Panc1 (cell line): ENCODE results near the gene PDE8B. TPM values are rescaled to one million over a fixed set of nuclear protein-coding genes. Genes with fewer than 3 reads are reported as not detected.

ENCODE experiments used
- ATAC-seq: fragments of 200-7000 bp; cut with Tn5 transposase; 2 replicates; pipeline ENCODE4 v1.9.1; 2020; ENCODE audit warnings: mild to moderate bottlenecking, moderate library complexity
- BruUV-seq: library from RNA; stranded (reverse); fragments of 400-500 nt; replicated peaks from 2 replicates; lab custom pipeline; 2021; lab: Mats Ljungman, UMichigan
- CTCF ChIA-PET: fragments of 300-600 bp; sonication (Branson Sonifier 250); formaldehyde crosslinking; loops from one replicate; lab custom pipeline; 2022; ENCODE audit warnings: antibody characterized with exemption; lab: Charles Lee
- POLR2A ChIA-PET: fragments of 300-600 bp; sonication (Branson Sonifier 250); formaldehyde crosslinking; loops from one replicate; lab custom pipeline; 2022; ENCODE audit warnings: antibody characterized with exemption; lab: Charles Lee
- DNase-seq: peaks from one replicate; pipeline ENCODE4 v3.0.0-alpha.2; 2010; ENCODE audit warnings: low read depth, low spot score
- H3K27ac ChIP-seq: 2 replicates; pipeline ENCODE4 v1.5.1; 2011; ENCODE audit warnings: mild to moderate bottlenecking, low read length, inconsistent platforms
- H3K27me3 ChIP-seq: fragments of 200-500 bp; sonication (Bioruptor generic); 2 replicates; pipeline ENCODE4 v1.6.0; 2014; ENCODE audit warnings: low read length, inconsistent platforms; ENCODE audit not compliant: control insufficient read depth, insufficient read depth
- H3K36me3 ChIP-seq: fragments of 200-500 bp; sonication (Bioruptor generic); 2 replicates; pipeline ENCODE4 v1.5.1; 2014; ENCODE audit warnings: inconsistent platforms, mild to moderate bottlenecking, low read length, moderate library complexity; ENCODE audit not compliant: control insufficient read depth, insufficient read depth
- H3K4me1 ChIP-seq: 2 replicates; pipeline ENCODE4 v1.5.1; 2011; ENCODE audit warnings: inconsistent platforms, mild to moderate bottlenecking, low read length, moderate library complexity; ENCODE audit not compliant: control insufficient read depth, insufficient read depth
- H3K4me3 ChIP-seq, 2 experiments: 2 replicates each; pipeline ENCODE4 v1.5.1; 2011 to 2012; ENCODE audit warnings: low read depth in 2 of 2, low read length in 2 of 2, mild to moderate bottlenecking in 2 of 2, inconsistent platforms in 1 of 2, moderate library complexity in 1 of 2
- H3K9me3 ChIP-seq: fragments of 200-500 bp; sonication (Bioruptor generic); 2 replicates; pipeline ENCODE4 v1.5.1; 2014; ENCODE audit warnings: low read depth, mild to moderate bottlenecking, inconsistent platforms, low read length, moderate library complexity; ENCODE audit not compliant: control insufficient read depth, insufficient read depth
- POLR2AphosphoS5 ChIP-seq: IDR thresholded peaks from 2 replicates; pipeline ENCODE4 v1.6.1; 2012; ENCODE audit warnings: mild to moderate bottlenecking, low read depth, low read length, moderate library complexity
- REST ChIP-seq, 2 experiments: IDR thresholded peaks; 2 replicates each; pipeline ENCODE4 v1.6.1; 2011 to 2012; ENCODE audit warnings: low read depth in 2 of 2, control low read depth in 1 of 2, low read length in 1 of 2, mild to moderate bottlenecking in 1 of 2, moderate library complexity in 1 of 2; ENCODE audit not compliant: insufficient read depth in 1 of 2
- SIN3A ChIP-seq: IDR thresholded peaks from 2 replicates; pipeline ENCODE4 v1.6.1; 2012; ENCODE audit warnings: low read depth, mild to moderate bottlenecking, low read length, moderate library complexity, borderline replicate concordance; ENCODE audit not compliant: insufficient read depth
- TCF7L2 ChIP-seq: IDR thresholded peaks from 2 replicates; pipeline ENCODE4 v1.6.1; 2011; ENCODE audit warnings: mild to moderate bottlenecking, low read depth, low read length, inconsistent platforms
- in situ Hi-C: cut with HindIII; loops from 2 replicates; pipeline ENCODE4 v1.10.0; 2016; ENCODE audit warnings: low sequenced_read_pairs, low pct_unique_long_range_greater_than_20kb
- intact Hi-C: fragments of 100-400 bp; cut with micrococcal nuclease; formaldehyde crosslinking; loops from one replicate; pipeline ENCODE4 v1.10.0; 2022; ENCODE audit not compliant: unreplicated experiment
- total RNA-seq: library from RNA; stranded (reverse); gene quantifications from one replicate; pipeline ENCODE4 v1.2.1, GENCODE V29; 2021; ENCODE audit not compliant: unreplicated experiment
- TF ChIP-seq, protein P1 (sequence below): fragments of 450-650 bp; IDR thresholded peaks from 2 replicates; pipeline ENCODE4 v1.5.1; 2017; ENCODE audit warnings: mild to moderate bottlenecking

Gene PDE8B
- total RNA-seq, 1 experiment from 2014 or later: 0.62 TPM

GRCh38 chr5:77241444-77241843, 31.0 kb downstream of the PDE8B start:
- no peaks in the 10 kb centered on the region for H3K36me3 ChIP-seq
- TF ChIP-seq SIN3A (no peak), TCF7L2 (no peak), POLR2AphosphoS5 (no peak), REST (IDR thresholded peaks at IDR 0.05; ENCODE audit: insufficient read depth in 1 of 2, low read depth in 2 of 2, low read length in 1 of 2) (no peak)
- TF ChIP-seq, protein P1, sequence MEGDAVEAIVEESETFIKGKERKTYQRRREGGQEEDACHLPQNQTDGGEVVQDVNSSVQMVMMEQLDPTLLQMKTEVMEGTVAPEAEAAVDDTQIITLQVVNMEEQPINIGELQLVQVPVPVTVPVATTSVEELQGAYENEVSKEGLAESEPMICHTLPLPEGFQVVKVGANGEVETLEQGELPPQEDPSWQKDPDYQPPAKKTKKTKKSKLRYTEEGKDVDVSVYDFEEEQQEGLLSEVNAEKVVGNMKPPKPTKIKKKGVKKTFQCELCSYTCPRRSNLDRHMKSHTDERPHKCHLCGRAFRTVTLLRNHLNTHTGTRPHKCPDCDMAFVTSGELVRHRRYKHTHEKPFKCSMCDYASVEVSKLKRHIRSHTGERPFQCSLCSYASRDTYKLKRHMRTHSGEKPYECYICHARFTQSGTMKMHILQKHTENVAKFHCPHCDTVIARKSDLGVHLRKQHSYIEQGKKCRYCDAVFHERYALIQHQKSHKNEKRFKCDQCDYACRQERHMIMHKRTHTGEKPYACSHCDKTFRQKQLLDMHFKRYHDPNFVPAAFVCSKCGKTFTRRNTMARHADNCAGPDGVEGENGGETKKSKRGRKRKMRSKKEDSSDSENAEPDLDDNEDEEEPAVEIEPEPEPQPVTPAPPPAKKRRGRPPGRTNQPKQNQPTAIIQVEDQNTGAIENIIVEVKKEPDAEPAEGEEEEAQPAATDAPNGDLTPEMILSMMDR: no peak
- peaks cover 8% of the 10 kb centered on the region for H3K27me3 ChIP-seq
- ChIA-PET CTCF (no interaction called here), POLR2A (no interaction called here)
- no TSS peak for BruUV-seq
- no peaks in the 10 kb centered on the region for H3K9me3 ChIP-seq
- H3K4me1 ChIP-seq: no peaks in the 10 kb centered on the region
- in situ Hi-C loops (no loop called here), intact Hi-C loops (no loop called here)
- ATAC-seq (no peak), DNase-seq (no peak)
- no peak overlapping the region for H3K27ac ChIP-seq
- no peak overlapping the region for H3K4me3 ChIP-seq

DNA sequence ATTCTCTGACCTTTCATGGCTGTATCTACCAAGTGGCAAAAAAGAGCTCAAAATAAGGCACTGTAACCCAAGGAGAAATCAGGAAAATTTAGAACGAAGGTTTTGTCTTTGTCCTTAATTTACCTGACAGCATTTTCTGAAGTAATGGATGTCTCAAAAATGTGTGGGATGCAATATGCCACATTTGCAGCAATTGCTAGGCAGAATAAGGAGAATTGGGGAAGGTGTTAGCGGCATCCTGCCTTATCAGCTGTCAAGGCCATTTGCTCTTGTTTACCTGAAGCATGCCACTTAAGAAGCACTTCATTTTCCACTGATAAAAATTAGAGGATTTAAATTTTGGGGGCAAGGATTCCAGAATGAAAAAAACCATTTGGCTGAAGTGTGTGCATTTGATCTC, 39.0 kb downstream of the PDE8B start:
- no peak for ATAC-seq
- Histone ChIP-seq H3K4me3 (no peak overlapping the region), H3K27ac (no peak overlapping the region), H3K4me1 (no peaks in the 10 kb centered on the region), H3K9me3 (no peaks in the 10 kb centered on the region), H3K36me3 (no peaks in the 10 kb centered on the region), H3K27me3 (peaks cover 33% of the 10 kb centered on the region)
- ChIA-PET CTCF (no interaction called here), POLR2A (no interaction called here)
- no peak for DNase-seq
- no peak for TF ChIP-seq POLR2AphosphoS5
- no peak for TF ChIP-seq SIN3A
- no peak for TF ChIP-seq REST (IDR thresholded peaks at IDR 0.05; ENCODE audit: insufficient read depth in 1 of 2, low read depth in 2 of 2, low read length in 1 of 2)
- TF ChIP-seq, protein P1: no peak
- TF ChIP-seq TCF7L2: no peak
- BruUV-seq: no TSS peak
- intact Hi-C loops (no loop called here), in situ Hi-C loops (no loop called here)
